ENCODE results near the gene DCANP1.

DNA sequence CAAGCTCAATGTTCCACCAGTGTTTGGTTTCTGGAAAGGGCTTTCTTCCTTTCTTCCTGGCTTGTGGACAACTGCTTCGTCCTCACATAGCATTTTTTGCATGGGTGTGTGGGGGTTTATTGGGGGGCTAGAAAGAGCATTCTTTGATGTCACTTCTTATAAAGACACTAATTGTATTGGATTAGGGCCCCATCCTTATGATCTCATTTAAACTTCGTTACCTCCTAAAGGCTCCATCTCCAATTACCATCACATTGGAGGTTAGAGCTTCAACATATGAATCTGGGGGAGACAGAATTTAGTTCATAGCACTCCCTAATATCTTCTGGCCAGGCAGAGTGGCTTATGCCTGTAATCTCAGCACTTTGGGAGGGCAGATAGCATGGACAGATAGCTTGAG is 42.1 kb downstream of the DCANP1 start:
- TF ChIP-seq, protein P1, sequence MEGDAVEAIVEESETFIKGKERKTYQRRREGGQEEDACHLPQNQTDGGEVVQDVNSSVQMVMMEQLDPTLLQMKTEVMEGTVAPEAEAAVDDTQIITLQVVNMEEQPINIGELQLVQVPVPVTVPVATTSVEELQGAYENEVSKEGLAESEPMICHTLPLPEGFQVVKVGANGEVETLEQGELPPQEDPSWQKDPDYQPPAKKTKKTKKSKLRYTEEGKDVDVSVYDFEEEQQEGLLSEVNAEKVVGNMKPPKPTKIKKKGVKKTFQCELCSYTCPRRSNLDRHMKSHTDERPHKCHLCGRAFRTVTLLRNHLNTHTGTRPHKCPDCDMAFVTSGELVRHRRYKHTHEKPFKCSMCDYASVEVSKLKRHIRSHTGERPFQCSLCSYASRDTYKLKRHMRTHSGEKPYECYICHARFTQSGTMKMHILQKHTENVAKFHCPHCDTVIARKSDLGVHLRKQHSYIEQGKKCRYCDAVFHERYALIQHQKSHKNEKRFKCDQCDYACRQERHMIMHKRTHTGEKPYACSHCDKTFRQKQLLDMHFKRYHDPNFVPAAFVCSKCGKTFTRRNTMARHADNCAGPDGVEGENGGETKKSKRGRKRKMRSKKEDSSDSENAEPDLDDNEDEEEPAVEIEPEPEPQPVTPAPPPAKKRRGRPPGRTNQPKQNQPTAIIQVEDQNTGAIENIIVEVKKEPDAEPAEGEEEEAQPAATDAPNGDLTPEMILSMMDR (IDR thresholded peaks at IDR 0.05): no peak
- no peak for TF ChIP-seq POLR2A (IDR thresholded peaks at IDR 0.05)

Data from testis (tissue), 2 donors.